HEK293 (cell line): Measurements from ENCODE around the gene ZNF664.
A peak's percentile ranks its signal among the peaks of the same experiment; 100 is the strongest.

ENCODE experiments used
- CTCF ChIA-PET: fragments of 350-600 bp; formaldehyde crosslinking; extraction: SDS; loops from one replicate; lab custom pipeline; 2021; ENCODE audit warnings: antibody characterized with exemption; lab: Yijun Ruan, JAX
- POLR2A ChIA-PET: fragments of 300-600 bp; formaldehyde crosslinking; extraction: SDS; loops from one replicate; lab custom pipeline; 2020; ENCODE audit warnings: antibody characterized with exemption, inconsistent platforms; lab: Yijun Ruan, JAX
- H3K27ac ChIP-seq: fragments of 200-500 bp; sonication (Bioruptor generic); 2 replicates; pipeline ENCODE4 v1.5.1; 2014; ENCODE audit warnings: low read depth, low read length, control low read depth, inconsistent platforms; ENCODE audit errors: extremely low read depth
- H3K36me3 ChIP-seq, 2 experiments: fragments of 200-500 bp in 1 of 2; sonication (Bioruptor generic) in 1 of 2; 1 replicate in 1 of 2; 2 replicates in 1 of 2; pipeline ENCODE4 v1.5.1; 2014 to 2017; ENCODE audit warnings: inconsistent platforms in 2 of 2, low read length in 2 of 2; ENCODE audit not compliant: control insufficient read depth in 2 of 2, insufficient read depth in 1 of 2
- H3K4me1 ChIP-seq: fragments of 200-500 bp; sonication (Bioruptor generic); 2 replicates; pipeline ENCODE4 v1.5.1; 2014; ENCODE audit warnings: mild to moderate bottlenecking, low read length, inconsistent platforms; ENCODE audit not compliant: control insufficient read depth, insufficient read depth
- H3K4me3 ChIP-seq: 2 replicates; pipeline ENCODE4 v1.5.1; 2011; ENCODE audit warnings: low read depth, mild to moderate bottlenecking, control low read depth, low read length, moderate library complexity
- H3K9me3 ChIP-seq: fragments of 200-500 bp; sonication (Bioruptor generic); 2 replicates; pipeline ENCODE4 v1.5.1; 2014; ENCODE audit warnings: low read depth, low read length, inconsistent platforms; ENCODE audit not compliant: control insufficient read depth, insufficient read depth
- KLF1 ChIP-seq: fragments of 450-650 bp; formaldehyde crosslinking; IDR thresholded peaks from 2 replicates; pipeline ENCODE4 v1.5.1; 2016; ENCODE audit warnings: missing biosample characterization, missing genetic modification characterization
- KLF16 ChIP-seq: fragments of 450-650 bp; formaldehyde crosslinking; IDR thresholded peaks from 2 replicates; pipeline ENCODE4 v1.5.1; 2017; ENCODE audit warnings: missing biosample characterization, missing genetic modification characterization
- KLF17 ChIP-seq: fragments of 450-650 bp; formaldehyde crosslinking; IDR thresholded peaks from 2 replicates; pipeline ENCODE4 v1.5.1; 2016; ENCODE audit warnings: missing biosample characterization, missing genetic modification characterization
- MEIS1 ChIP-seq: sonication (generic); formaldehyde crosslinking; IDR thresholded peaks from 2 replicates; pipeline ENCODE4 v1.8.1; 2022; ENCODE audit warnings: missing genetic modification reagents, mild to moderate bottlenecking, borderline replicate concordance
- MZF1 ChIP-seq: fragments of 450-650 bp; formaldehyde crosslinking; IDR thresholded peaks from 2 replicates; pipeline ENCODE4 v1.5.1; 2017; ENCODE audit warnings: missing biosample characterization, missing genetic modification characterization, borderline replicate concordance
- OSR2 ChIP-seq: fragments of 450-650 bp; formaldehyde crosslinking; IDR thresholded peaks from 2 replicates; pipeline ENCODE4 v1.5.1; 2016; ENCODE audit warnings: missing biosample characterization, missing genetic modification characterization
- SP7 ChIP-seq: fragments of 450-650 bp; formaldehyde crosslinking; IDR thresholded peaks from 2 replicates; pipeline ENCODE4 v1.5.1; 2016; ENCODE audit warnings: missing biosample characterization, missing genetic modification characterization
- ZBTB17 ChIP-seq: fragments of 450-650 bp; formaldehyde crosslinking; IDR thresholded peaks from 2 replicates; pipeline ENCODE4 v1.5.1; 2016; ENCODE audit warnings: missing biosample characterization, missing genetic modification characterization
- ZBTB21 ChIP-seq: fragments of 450-650 bp; formaldehyde crosslinking; IDR thresholded peaks from 2 replicates; pipeline ENCODE4 v1.5.1; 2017; ENCODE audit warnings: missing biosample characterization, missing genetic modification characterization
- ZBTB49 ChIP-seq: fragments of 450-650 bp; formaldehyde crosslinking; IDR thresholded peaks from 2 replicates; pipeline ENCODE4 v1.5.1; 2016; ENCODE audit warnings: missing biosample characterization, missing genetic modification characterization, low read depth
- ZNF10 ChIP-seq: fragments of 450-650 bp; formaldehyde crosslinking; IDR thresholded peaks from 2 replicates; pipeline ENCODE4 v1.5.1; 2017; ENCODE audit warnings: missing biosample characterization, missing genetic modification characterization
- ZNF133 ChIP-seq: fragments of 450-650 bp; formaldehyde crosslinking; IDR thresholded peaks from 2 replicates; pipeline ENCODE4 v1.5.1; 2016; ENCODE audit warnings: missing biosample characterization, missing genetic modification characterization
- ZNF155 ChIP-seq: fragments of 450-650 bp; formaldehyde crosslinking; IDR thresholded peaks from 2 replicates; pipeline ENCODE4 v1.5.1; 2016; ENCODE audit warnings: missing biosample characterization, missing genetic modification characterization
- ZNF16 ChIP-seq: fragments of 450-650 bp; formaldehyde crosslinking; IDR thresholded peaks from 2 replicates; pipeline ENCODE4 v1.5.1; 2016; ENCODE audit warnings: low read depth, missing biosample characterization, missing genetic modification characterization
- ZNF2 ChIP-seq: fragments of 450-650 bp; formaldehyde crosslinking; IDR thresholded peaks from 2 replicates; pipeline ENCODE4 v1.5.1; 2016; ENCODE audit warnings: missing biosample characterization, missing genetic modification characterization
- ZNF335 ChIP-seq: fragments of 450-650 bp; formaldehyde crosslinking; conservative IDR thresholded peaks from 2 replicates; pipeline ENCODE4 v1.5.1; 2016; ENCODE audit warnings: missing biosample characterization, missing genetic modification characterization
- ZNF449 ChIP-seq: fragments of 450-650 bp; formaldehyde crosslinking; IDR thresholded peaks from 2 replicates; pipeline ENCODE4 v1.5.1; 2017; ENCODE audit warnings: missing biosample characterization, mild to moderate bottlenecking, missing genetic modification characterization, moderate library complexity
- ZNF501 ChIP-seq: fragments of 450-650 bp; formaldehyde crosslinking; IDR thresholded peaks from 2 replicates; pipeline ENCODE4 v1.5.1; 2016; ENCODE audit warnings: missing biosample characterization, missing genetic modification characterization
- ZNF626 ChIP-seq: fragments of 450-650 bp; sonication (Bioruptor Pico); formaldehyde crosslinking; IDR thresholded peaks from 2 replicates; pipeline ENCODE4 v1.5.1; 2018; ENCODE audit warnings: missing biosample characterization, missing genetic modification characterization, inconsistent platforms
- ZNF629 ChIP-seq: fragments of 450-650 bp; formaldehyde crosslinking; IDR thresholded peaks from 2 replicates; pipeline ENCODE4 v1.5.1; 2017; ENCODE audit warnings: missing biosample characterization, missing genetic modification characterization
- ZNF660 ChIP-seq: fragments of 450-650 bp; IDR thresholded peaks from 2 replicates; pipeline ENCODE4 v1.5.1; 2018; ENCODE audit warnings: missing biosample characterization, mild to moderate bottlenecking, missing genetic modification characterization
- ZNF792 ChIP-seq: fragments of 450-650 bp; formaldehyde crosslinking; IDR thresholded peaks from 2 replicates; pipeline ENCODE4 v1.5.1; 2016; ENCODE audit warnings: missing biosample characterization, missing genetic modification characterization
- ZXDB ChIP-seq: fragments of 450-650 bp; formaldehyde crosslinking; IDR thresholded peaks from 2 replicates; pipeline ENCODE4 v1.5.1; 2016; ENCODE audit warnings: missing biosample characterization, missing genetic modification characterization
- TF ChIP-seq, protein P1 (sequence below): fragments of 450-650 bp; formaldehyde crosslinking; optimal IDR thresholded peaks from 2 replicates; pipeline ENCODE3; 2016; ENCODE audit warnings: missing biosample characterization, mild to moderate bottlenecking, missing genetic modification characterization
- TF ChIP-seq, protein P2 (sequence below): fragments of 450-650 bp; formaldehyde crosslinking; IDR thresholded peaks from 2 replicates; pipeline ENCODE4 v1.5.1; 2016; ENCODE audit warnings: missing biosample characterization, missing genetic modification characterization
- TF ChIP-seq, protein P3 (sequence below): fragments of 450-650 bp; formaldehyde crosslinking; IDR thresholded peaks from 2 replicates; pipeline ENCODE4; 2016; ENCODE audit warnings: missing biosample characterization, missing genetic modification characterization

The ZNF664 gene

GRCh38 chr12:123948401-123948795 is 24.6 kb upstream of the ZNF664 start:
- TF ChIP-seq ZNF133 (tag by site-specific recombination), result no peak
- no peak for TF ChIP-seq ZBTB49 (tag by site-specific recombination)
- TF ChIP-seq OSR2 (tag by site-specific recombination), result no peak
- no peak for TF ChIP-seq KLF1 (tag by site-specific recombination)
- TF ChIP-seq ZNF16, result no peak
- TF ChIP-seq, protein P1, sequence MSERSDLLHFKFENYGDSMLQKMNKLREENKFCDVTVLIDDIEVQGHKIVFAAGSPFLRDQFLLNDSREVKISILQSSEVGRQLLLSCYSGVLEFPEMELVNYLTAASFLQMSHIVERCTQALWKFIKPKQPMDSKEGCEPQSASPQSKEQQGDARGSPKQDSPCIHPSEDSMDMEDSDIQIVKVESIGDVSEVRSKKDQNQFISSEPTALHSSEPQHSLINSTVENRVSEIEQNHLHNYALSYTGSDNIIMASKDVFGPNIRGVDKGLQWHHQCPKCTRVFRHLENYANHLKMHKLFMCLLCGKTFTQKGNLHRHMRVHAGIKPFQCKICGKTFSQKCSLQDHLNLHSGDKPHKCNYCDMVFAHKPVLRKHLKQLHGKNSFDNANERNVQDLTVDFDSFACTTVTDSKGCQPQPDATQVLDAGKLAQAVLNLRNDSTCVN (tag by site-specific recombination), result no peak
- TF ChIP-seq, protein P2, sequence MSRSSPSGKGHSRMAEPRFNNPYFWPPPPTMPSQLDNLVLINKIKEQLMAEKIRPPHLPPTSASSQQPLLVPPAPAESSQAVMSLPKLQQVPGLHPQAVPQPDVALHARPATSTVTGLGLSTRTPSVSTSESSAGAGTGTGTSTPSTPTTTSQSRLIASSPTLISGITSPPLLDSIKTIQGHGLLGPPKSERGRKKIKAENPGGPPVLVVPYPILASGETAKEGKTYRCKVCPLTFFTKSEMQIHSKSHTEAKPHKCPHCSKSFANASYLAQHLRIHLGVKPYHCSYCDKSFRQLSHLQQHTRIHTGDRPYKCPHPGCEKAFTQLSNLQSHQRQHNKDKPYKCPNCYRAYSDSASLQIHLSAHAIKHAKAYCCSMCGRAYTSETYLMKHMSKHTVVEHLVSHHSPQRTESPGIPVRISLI (tag by site-specific recombination), result no peak
- no peak for TF ChIP-seq ZNF10 (tag by site-specific recombination)
- no peak for TF ChIP-seq KLF16 (tag by site-specific recombination)
- no peak for TF ChIP-seq ZNF449 (tag by site-specific recombination)
- TF ChIP-seq ZNF501, result no peak
- no peak for TF ChIP-seq ZXDB (tag by site-specific recombination)
- TF ChIP-seq ZNF626 (tag by site-specific recombination), result no peak
- TF ChIP-seq, all 188 proteins: peak for 0
- no peak overlapping the region for H3K27ac ChIP-seq
- no peak overlapping the region for H3K4me3 ChIP-seq
- H3K9me3 ChIP-seq, result no peaks in the 10 kb centered on the region
- CTCF ChIA-PET, result interaction anchor here (1.1 kb wide), 1 partner anchor 10 kb away, joined by 3 read pairs; no protein-coding TSS in a partner anchor
- POLR2A ChIA-PET, result no interaction called here
- peaks cover 0 to 9% of the 10 kb centered on the region in 2 experiments; a peak in 1 of 3 replicates for H3K36me3 ChIP-seq
- H3K4me1 ChIP-seq, result peaks cover 7% of the 10 kb centered on the region; the same call in 1 of the 2 replicates

GRCh38 chr12:123948796-123949769 is 23.9 kb upstream of the ZNF664 start:
- CTCF ChIA-PET, result interaction anchor here (0.6 to 1.1 kb wide), 2 partner anchors 10 to 12 kb away, joined by 3 read pairs; no protein-coding TSS in a partner anchor
- Histone ChIP-seq H3K36me3 (peaks cover 0 to 5% of the 10 kb centered on the region in 2 experiments; a peak in 1 of 3 replicates), H3K9me3 (no peaks in the 10 kb centered on the region), H3K4me1 (peaks cover 7% of the 10 kb centered on the region; the same call in 1 of the 2 replicates), H3K4me3 (no peak overlapping the region), H3K27ac (no peak overlapping the region)
- POLR2A ChIA-PET, result no interaction called here
- TF ChIP-seq, protein P3, sequence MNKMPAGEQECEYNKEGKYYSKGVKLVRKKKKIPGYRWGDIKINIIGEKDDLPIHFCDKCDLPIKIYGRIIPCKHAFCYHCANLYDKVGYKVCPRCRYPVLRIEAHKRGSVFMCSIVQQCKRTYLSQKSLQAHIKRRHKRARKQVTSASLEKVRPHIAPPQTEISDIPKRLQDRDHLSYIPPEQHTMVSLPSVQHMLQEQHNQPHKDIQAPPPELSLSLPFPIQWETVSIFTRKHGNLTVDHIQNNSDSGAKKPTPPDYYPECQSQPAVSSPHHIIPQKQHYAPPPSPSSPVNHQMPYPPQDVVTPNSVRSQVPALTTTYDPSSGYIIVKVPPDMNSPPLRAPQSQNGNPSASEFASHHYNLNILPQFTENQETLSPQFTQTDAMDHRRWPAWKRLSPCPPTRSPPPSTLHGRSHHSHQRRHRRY, result no peak
- no peak for TF ChIP-seq KLF16 (tag by site-specific recombination)
- TF ChIP-seq ZBTB17 (tag by site-specific recombination), result no peak
- TF ChIP-seq MEIS1 (CRISPR knock-in tag), result no peak
- no peak for TF ChIP-seq SP7 (tag by site-specific recombination)
- TF ChIP-seq KLF17 (tag by site-specific recombination), result no peak
- TF ChIP-seq ZNF335, result no peak
- peak; percentile 43; the same call in 1 of the 2 replicates for TF ChIP-seq ZNF629 (tag by site-specific recombination)
- TF ChIP-seq ZNF155, result no peak
- peak; percentile 73 for TF ChIP-seq ZBTB21
- no peak for TF ChIP-seq ZNF2 (tag by site-specific recombination)
- TF ChIP-seq MZF1, result no peak
- TF ChIP-seq ZNF792, result no peak
- 0 out of 2 replicates have a peak, but pooled peaks have one; percentile 31 for TF ChIP-seq ZNF660 (tag by site-specific recombination)
- 0 out of 2 replicates have a peak, but pooled peaks have one; percentile 20 for TF ChIP-seq ZNF10 (tag by site-specific recombination)
